NK-92 (cell line): ENCODE data around the gene EIF4E2.
"Not testable (repeated sequence)": the region's sequence is repeated elsewhere in the genome, so short reads cannot be mapped to it uniquely, and the experiment has no call there.

Experiments used
- DNase-seq: peaks from one replicate; lab custom pipeline; 2025; ENCODE audit not compliant: unreplicated experiment; lab: John Stamatoyannopoulos, UW

The EIF4E2 gene

GRCh38 chr2:232521959-232522622, 28.4 kb upstream of the EIF4E2 start:
- no peak for DNase-seq

- no peak for DNase-seq
Observed at GRCh38 chr2:232522623-232523401, 27.7 kb upstream of the EIF4E2 start.

GRCh38 chr2:232523402-232523681, 27.1 kb upstream of the EIF4E2 start:
- DNase-seq = no peak

- no peak for DNase-seq
Observed at GRCh38 chr2:232523682-232524597, 26.5 kb upstream of the EIF4E2 start.

- no peak for DNase-seq
Observed at GRCh38 chr2:232524771-232525170, 25.7 kb upstream of the EIF4E2 start.

- DNase-seq = no peak
Observed at GRCh38 chr2:232525199-232525598, 25.3 kb upstream of the EIF4E2 start.

- DNase-seq = no peak
Observed at GRCh38 chr2:232525791-232526371, 24.6 kb upstream of the EIF4E2 start, which contains the start of gene CHRND. Gene CHRND, plus strand, starts transcription at chr2:232526160. Its CDS starts 56 bp downstream, at chr2:232526216.

- DNase-seq = no peak
Observed at GRCh38 chr2:232526372-232526941, 24.0 kb upstream of the EIF4E2 start.

- no peak for DNase-seq
Observed at GRCh38 chr2:232527905-232528470, 22.5 kb upstream of the EIF4E2 start.

GRCh38 chr2:232528746-232529460, 21.6 kb upstream of the EIF4E2 start:
- DNase-seq = no peak

GRCh38 chr2:232529806-232530547, 20.5 kb upstream of the EIF4E2 start:
- no peak for DNase-seq

- no peak for DNase-seq
Observed at GRCh38 chr2:232530626-232531260, 19.7 kb upstream of the EIF4E2 start.

- no peak for DNase-seq
Observed at GRCh38 chr2:232532419-232532818, 18.1 kb upstream of the EIF4E2 start.

GRCh38 chr2:232532821-232533220, 17.7 kb upstream of the EIF4E2 start:
- not testable (repeated sequence) for DNase-seq

- DNase-seq = no peak
Observed at GRCh38 chr2:232533944-232534710, 16.4 kb upstream of the EIF4E2 start.

GRCh38 chr2:232534940-232535651, 15.4 kb upstream of the EIF4E2 start:
- no peak for DNase-seq

- DNase-seq = no peak
Observed at GRCh38 chr2:232535761-232536530, 14.5 kb upstream of the EIF4E2 start.
